Muscle layer of duodenum (tissue), 2 donors: ENCODE measurements around the gene LRBA.
"Not testable (repeated sequence)": the region's sequence is repeated elsewhere in the genome, so short reads cannot be mapped to it uniquely, and the experiment has no call there.

ENCODE experiments used
- H3K27ac ChIP-seq: one replicate; pipeline ENCODE4 v1.7.0; 2013; ENCODE audit warnings: mild to moderate bottlenecking, low read length
- H3K27me3 ChIP-seq: one replicate; pipeline ENCODE4 v1.7.0; 2013; ENCODE audit warnings: low read depth, mild to moderate bottlenecking, control low read depth, low read length
- H3K36me3 ChIP-seq, 2 donors: one replicate each; pipeline ENCODE4 v1.7.0; 2013; ENCODE audit warnings: low read length in 2 of 2, control low read depth in 1 of 2, mild to moderate bottlenecking in 1 of 2; ENCODE audit not compliant: insufficient read depth in 2 of 2, control insufficient read depth in 1 of 2
- H3K4me1 ChIP-seq, 2 donors: one replicate each; pipeline ENCODE4 v1.7.0; 2013; ENCODE audit warnings: low read length in 2 of 2, mild to moderate bottlenecking in 2 of 2, control low read depth in 1 of 2, moderate library complexity in 1 of 2; ENCODE audit not compliant: insufficient read depth in 2 of 2, control insufficient read depth in 1 of 2
- H3K4me3 ChIP-seq, 2 donors: one replicate each; pipeline ENCODE4 v1.7.0; 2013; ENCODE audit warnings: low read length in 2 of 2, low read depth in 1 of 2, mild to moderate bottlenecking in 1 of 2
- H3K9me3 ChIP-seq, 2 donors: one replicate each; pipeline ENCODE4 v1.7.0; 2013; ENCODE audit warnings: low read length in 2 of 2, control low read depth in 1 of 2, mild to moderate bottlenecking in 1 of 2; ENCODE audit not compliant: control insufficient read depth in 1 of 2
- donor health status: healthy.

The LRBA gene

GRCh38 chr4:150543042-150543441 is 472.0 kb downstream of the LRBA start:
- no peak overlapping the region for H3K4me3 ChIP-seq
- H3K36me3 ChIP-seq: no peaks in the 10 kb centered on the region
- peaks cover 3 to 7% of the 10 kb centered on the region in 2 donors for H3K4me1 ChIP-seq
- no peaks in the 10 kb centered on the region for H3K27me3 ChIP-seq
- no peak overlapping the region for H3K27ac ChIP-seq
- no peaks in the 10 kb centered on the region for H3K9me3 ChIP-seq

GRCh38 chr4:150541681-150542080 is 473.4 kb downstream of the LRBA start:
- H3K27me3 ChIP-seq: no peaks in the 10 kb centered on the region
- H3K4me1 ChIP-seq: peaks cover 3 to 7% of the 10 kb centered on the region in 2 donors
- no peak overlapping the region for H3K27ac ChIP-seq
- no peak overlapping the region for H3K4me3 ChIP-seq
- no peaks in the 10 kb centered on the region for H3K36me3 ChIP-seq
- H3K9me3 ChIP-seq: no peaks in the 10 kb centered on the region

- Histone ChIP-seq H3K9me3 (no peaks in the 10 kb centered on the region), H3K27ac (no peak overlapping the region)
Observed at GRCh38 chr4:150540959-150541360, 474.1 kb downstream of the LRBA start.

GRCh38 chr4:150540536-150540935 is 474.5 kb downstream of the LRBA start:
- Histone ChIP-seq H3K27me3 (no peaks in the 10 kb centered on the region), H3K4me3 (no peak overlapping the region), H3K27ac (no peak overlapping the region), H3K4me1 (peaks cover 3 to 7% of the 10 kb centered on the region in 2 donors), H3K36me3 (no peaks in the 10 kb centered on the region), H3K9me3 (no peaks in the 10 kb centered on the region)

More at GRCh38 chr4:150540959-150541360, 474.1 kb downstream of the LRBA start:
- no peak overlapping the region for H3K4me3 ChIP-seq
- H3K27me3 ChIP-seq: no peaks in the 10 kb centered on the region
- no peaks in the 10 kb centered on the region for H3K36me3 ChIP-seq
- peaks cover 3 to 7% of the 10 kb centered on the region in 2 donors for H3K4me1 ChIP-seq

- H3K9me3 ChIP-seq, H3K27me3 ChIP-seq, H3K4me1 ChIP-seq, H3K36me3 ChIP-seq, H3K4me3 ChIP-seq, H3K27ac ChIP-seq: not testable (repeated sequence)
Observed at GRCh38 chr4:150537911-150538310, 477.2 kb downstream of the LRBA start.

- Histone ChIP-seq H3K4me3 (no peak overlapping the region), H3K27ac (no peak overlapping the region), H3K9me3 (peaks cover 0 to 2% of the 10 kb centered on the region in 2 donors), H3K4me1 (no peaks in the 10 kb centered on the region), H3K36me3 (no peaks in the 10 kb centered on the region), H3K27me3 (no peaks in the 10 kb centered on the region)
Observed at GRCh38 chr4:150534818-150535217, 480.3 kb downstream of the LRBA start.

- no peaks in the 10 kb centered on the region for H3K36me3 ChIP-seq
- no peaks in the 10 kb centered on the region for H3K27me3 ChIP-seq
- H3K9me3 ChIP-seq: peaks cover 0 to 2% of the 10 kb centered on the region in 2 donors
- no peaks in the 10 kb centered on the region for H3K4me1 ChIP-seq
- H3K4me3 ChIP-seq: no peak overlapping the region
- no peak overlapping the region for H3K27ac ChIP-seq
Observed at GRCh38 chr4:150533673-150534072, 481.4 kb downstream of the LRBA start.

- Histone ChIP-seq H3K36me3 (no peaks in the 10 kb centered on the region), H3K27ac (no peak overlapping the region), H3K27me3 (no peaks in the 10 kb centered on the region), H3K4me1 (no peaks in the 10 kb centered on the region), H3K9me3 (no peaks in the 10 kb centered on the region), H3K4me3 (no peak overlapping the region)
Observed at GRCh38 chr4:150525321-150525868, 489.7 kb downstream of the LRBA start.

- H3K9me3 ChIP-seq: no peaks in the 10 kb centered on the region
- H3K4me1 ChIP-seq: no peaks in the 10 kb centered on the region
- no peak overlapping the region for H3K27ac ChIP-seq
- H3K27me3 ChIP-seq: no peaks in the 10 kb centered on the region
- H3K4me3 ChIP-seq: no peak overlapping the region
- H3K36me3 ChIP-seq: no peaks in the 10 kb centered on the region
Observed at GRCh38 chr4:150518559-150518958, 496.5 kb downstream of the LRBA start.

GRCh38 chr4:150515135-150515534 is 499.9 kb downstream of the LRBA start:
- no peak overlapping the region for H3K27ac ChIP-seq
- H3K27me3 ChIP-seq: no peaks in the 10 kb centered on the region
- no peaks in the 10 kb centered on the region for H3K9me3 ChIP-seq
- H3K4me1 ChIP-seq: no peaks in the 10 kb centered on the region
- H3K4me3 ChIP-seq: no peak overlapping the region
- H3K36me3 ChIP-seq: no peaks in the 10 kb centered on the region

GRCh38 chr4:150514709-150515108 is 500.4 kb downstream of the LRBA start:
- Histone ChIP-seq H3K4me1 (no peaks in the 10 kb centered on the region), H3K4me3 (no peak overlapping the region), H3K9me3 (no peaks in the 10 kb centered on the region), H3K27me3 (no peaks in the 10 kb centered on the region), H3K27ac (no peak overlapping the region), H3K36me3 (no peaks in the 10 kb centered on the region)

GRCh38 chr4:150510176-150510865 is 504.8 kb downstream of the LRBA start:
- H3K9me3 ChIP-seq: no peaks in the 10 kb centered on the region
- H3K36me3 ChIP-seq: no peaks in the 10 kb centered on the region
- no peaks in the 10 kb centered on the region for H3K4me1 ChIP-seq
- no peaks in the 10 kb centered on the region for H3K27me3 ChIP-seq
- no peak overlapping the region for H3K4me3 ChIP-seq
- peak overlapping the region; percentile 95 for H3K27ac ChIP-seq
